Astrocyte of the spinal cord (primary cell): ENCODE data around the gene FDX2.

Experiments used
- DNase-seq: peaks from one replicate; pipeline ENCODE4 v3.0.0; 2011; ENCODE audit warnings: low read depth, low spot score
- H3K4me3 ChIP-seq: 2 replicates; pipeline ENCODE4 v1.5.1; 2011; ENCODE audit warnings: low read depth, mild to moderate bottlenecking, low read length, moderate library complexity
- in situ Hi-C: cut with HindIII; loops from 2 replicates; pipeline ENCODE4 v1.10.0; 2017; ENCODE audit warnings: low sequenced_read_pairs
- TF ChIP-seq, protein P1 (sequence below): IDR thresholded peaks from 2 replicates; pipeline ENCODE4 v1.5.1; 2012; ENCODE audit warnings: low read depth, mild to moderate bottlenecking, low read length, inconsistent platforms

Gene FDX2

DNA sequence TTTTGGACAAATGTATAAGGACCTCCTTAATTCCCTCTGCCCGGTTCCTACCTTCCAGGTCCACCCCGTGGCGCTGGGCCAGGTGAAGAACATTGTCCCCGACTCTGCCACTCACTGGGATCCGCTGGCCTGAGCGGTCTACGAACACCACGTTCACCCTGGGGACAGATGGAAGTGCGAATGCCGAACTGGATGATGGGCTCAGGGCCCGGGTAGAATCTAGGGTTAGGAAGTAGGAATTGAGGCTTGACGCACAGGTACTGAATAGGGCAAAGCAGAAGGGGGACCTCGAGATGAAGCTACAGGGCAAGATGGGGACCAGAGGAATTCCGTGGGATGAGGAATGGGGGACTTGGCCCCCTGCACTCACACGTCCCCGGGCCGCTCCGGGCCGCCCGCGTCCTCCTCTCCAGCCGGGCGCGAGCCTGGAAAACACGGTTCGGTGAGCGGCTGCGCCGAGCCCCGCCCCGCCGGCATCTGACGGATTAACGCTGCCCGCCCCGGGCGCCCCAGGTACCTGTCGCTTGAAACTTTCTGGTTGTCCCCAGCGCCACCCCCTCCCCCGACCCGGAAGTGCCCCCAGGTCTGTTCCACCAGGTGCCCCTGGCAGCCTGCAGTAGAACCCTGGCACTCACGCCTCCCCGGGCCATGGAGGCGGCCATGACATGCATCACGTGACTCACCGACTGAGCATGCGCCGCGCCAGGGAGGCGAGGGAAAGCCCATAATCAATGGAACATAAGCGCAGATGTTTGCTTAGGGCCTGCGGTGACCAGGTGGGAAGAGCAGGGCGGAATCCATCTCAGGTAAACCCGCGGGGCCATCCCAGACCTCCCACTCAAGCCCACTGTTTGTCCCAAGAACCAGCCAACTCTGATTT is at the start of gene FDX2:
TSS of gene FDX2 (minus strand) at position 681 of the 880 bp plus-strand sequence. CDS start at position 662, 19 bp downstream.
- TF ChIP-seq, protein P1, sequence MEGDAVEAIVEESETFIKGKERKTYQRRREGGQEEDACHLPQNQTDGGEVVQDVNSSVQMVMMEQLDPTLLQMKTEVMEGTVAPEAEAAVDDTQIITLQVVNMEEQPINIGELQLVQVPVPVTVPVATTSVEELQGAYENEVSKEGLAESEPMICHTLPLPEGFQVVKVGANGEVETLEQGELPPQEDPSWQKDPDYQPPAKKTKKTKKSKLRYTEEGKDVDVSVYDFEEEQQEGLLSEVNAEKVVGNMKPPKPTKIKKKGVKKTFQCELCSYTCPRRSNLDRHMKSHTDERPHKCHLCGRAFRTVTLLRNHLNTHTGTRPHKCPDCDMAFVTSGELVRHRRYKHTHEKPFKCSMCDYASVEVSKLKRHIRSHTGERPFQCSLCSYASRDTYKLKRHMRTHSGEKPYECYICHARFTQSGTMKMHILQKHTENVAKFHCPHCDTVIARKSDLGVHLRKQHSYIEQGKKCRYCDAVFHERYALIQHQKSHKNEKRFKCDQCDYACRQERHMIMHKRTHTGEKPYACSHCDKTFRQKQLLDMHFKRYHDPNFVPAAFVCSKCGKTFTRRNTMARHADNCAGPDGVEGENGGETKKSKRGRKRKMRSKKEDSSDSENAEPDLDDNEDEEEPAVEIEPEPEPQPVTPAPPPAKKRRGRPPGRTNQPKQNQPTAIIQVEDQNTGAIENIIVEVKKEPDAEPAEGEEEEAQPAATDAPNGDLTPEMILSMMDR = no peak
- peak within 1 kb of the TSS; percentile 82 for H3K4me3 ChIP-seq
- in situ Hi-C loops = no loop called here
- DNase-seq = peak; percentile 77

DNA sequence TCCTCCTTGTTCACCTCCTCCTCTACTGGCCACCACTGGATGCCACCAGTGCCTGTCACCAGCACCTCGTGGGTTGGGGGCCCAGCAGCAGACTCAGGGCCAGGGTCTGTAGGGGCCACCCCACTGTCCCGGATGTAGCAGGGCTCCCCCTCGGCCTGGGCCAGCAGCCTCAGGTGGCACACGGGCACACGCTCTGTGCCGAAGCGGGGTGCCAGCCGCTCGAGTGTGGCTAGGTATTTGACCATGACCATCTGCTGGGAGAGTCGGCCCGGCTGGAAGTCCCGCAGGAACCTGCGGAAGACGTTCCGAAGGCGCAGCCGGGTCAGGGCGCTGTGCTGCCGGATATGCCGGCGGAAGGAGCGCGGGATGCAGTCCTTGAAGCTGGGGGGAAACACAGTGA is 49.7 kb upstream of the FDX2 start:
- DNase-seq = no peak
- TF ChIP-seq, protein P1 = no peak
- H3K4me3 ChIP-seq = no peak overlapping the region
- in situ Hi-C loops = no loop called here

DNA sequence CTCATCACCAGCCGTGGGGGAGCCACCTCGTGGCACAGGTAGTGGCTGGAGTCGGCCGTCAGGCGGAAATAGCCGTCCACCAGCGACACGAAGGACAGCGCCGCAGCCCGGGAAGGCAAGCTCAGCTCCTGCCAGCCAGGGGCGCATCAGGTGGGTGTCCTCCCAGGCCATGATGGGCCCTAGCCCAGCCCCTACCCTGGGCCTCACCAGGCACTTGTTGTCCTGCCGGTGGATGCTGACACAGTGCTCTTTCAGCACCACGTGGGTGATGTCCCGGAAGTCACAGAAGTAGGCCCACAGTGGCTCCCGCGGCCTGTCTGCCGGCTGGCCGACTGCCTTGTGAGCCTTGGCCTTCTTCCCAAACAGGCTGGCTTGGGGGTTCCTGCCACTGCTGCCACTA is 48.8 kb upstream of the FDX2 start:
- in situ Hi-C loops = no loop called here
- H3K4me3 ChIP-seq = no peak overlapping the region
- TF ChIP-seq, protein P1 = no peak
- no peak for DNase-seq

DNA sequence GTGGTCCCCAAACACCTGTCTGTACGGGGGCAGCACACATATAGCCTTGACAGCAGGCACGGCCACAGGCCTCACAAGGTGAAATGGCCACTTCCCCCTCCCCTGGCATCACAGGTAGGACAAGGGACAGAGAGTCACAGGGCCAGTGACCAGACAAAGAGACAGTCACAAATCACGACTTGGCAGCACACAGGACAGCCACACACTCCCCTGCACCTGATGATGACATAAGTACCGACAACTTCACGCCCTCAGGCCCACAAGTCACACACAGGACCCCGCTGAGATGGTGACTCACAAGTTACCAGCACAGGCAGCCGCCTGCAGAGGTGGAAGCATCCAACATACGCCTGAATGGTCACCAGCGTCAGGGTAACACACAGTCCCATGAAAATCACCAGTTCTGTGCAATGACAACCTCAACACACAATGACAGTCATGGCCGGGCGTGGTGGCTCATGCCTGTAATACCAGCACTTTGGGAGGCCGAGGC is 48.0 kb upstream of the FDX2 start:
- TF ChIP-seq, protein P1 = no peak
- in situ Hi-C loops = no loop called here
- DNase-seq = peak; percentile 51
- H3K4me3 ChIP-seq = no peak overlapping the region

DNA sequence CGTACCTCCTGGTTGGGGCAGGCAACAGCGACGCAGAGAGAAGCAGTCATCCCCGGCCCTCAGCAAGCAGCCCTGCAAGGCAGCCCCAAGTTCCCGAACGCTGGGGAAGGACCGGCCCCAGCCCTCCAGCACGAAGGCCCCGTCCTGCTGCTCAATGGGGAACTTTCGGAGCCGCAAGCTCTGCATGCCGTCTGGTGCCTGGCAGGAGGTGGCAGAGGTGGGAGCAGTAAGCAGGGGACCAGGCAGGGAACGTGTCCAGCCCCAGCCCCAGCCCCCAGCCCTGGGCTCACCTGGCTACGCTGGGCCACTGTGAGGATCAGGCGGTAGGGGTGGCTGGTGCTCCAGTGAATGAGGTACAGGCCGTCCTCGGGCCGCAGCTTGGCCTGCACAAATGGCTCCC is 46.4 kb upstream of the FDX2 start:
- TF ChIP-seq, protein P1 = no peak
- no peak for DNase-seq
- in situ Hi-C loops = no loop called here
- no peak overlapping the region for H3K4me3 ChIP-seq

DNA sequence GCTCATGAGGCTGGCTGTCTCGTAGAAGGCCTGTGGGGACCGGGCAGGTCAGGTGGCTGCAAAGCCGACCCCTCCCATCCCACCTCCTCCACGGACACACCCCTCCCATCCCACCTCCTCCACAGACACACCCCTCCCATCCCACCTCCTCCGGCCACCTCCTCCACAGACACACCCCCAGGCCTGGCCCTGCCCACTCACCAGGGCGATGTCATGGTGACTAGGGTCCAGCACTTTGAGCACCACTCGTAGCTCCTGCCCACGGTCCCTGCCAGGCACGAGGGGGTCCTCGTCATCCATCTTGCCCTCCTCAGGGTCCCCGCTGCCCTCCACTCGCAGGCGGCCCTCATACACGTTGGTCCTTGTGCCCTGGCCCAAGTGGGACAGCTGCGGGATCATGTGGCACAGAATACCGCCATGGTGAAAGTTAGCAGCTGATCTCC is 45.8 kb upstream of the FDX2 start:
- TF ChIP-seq, protein P1 = no peak
- H3K4me3 ChIP-seq = no peak overlapping the region
- no peak for DNase-seq
- in situ Hi-C loops = no loop called here
